Gastrocnemius medialis (tissue), 4 donors: Measurements from ENCODE around the gene HYAL1. TPM values are rescaled to one million over a fixed set of nuclear protein-coding genes. Genes with fewer than 3 reads are reported as not detected.
"Not testable (repeated sequence)": the region's sequence is repeated elsewhere in the genome, so short reads cannot be mapped to it uniquely, and the experiment has no call there.

ENCODE experiments used
- ATAC-seq, 2 donors: fragments of 150-250 bp; one replicate each; pipeline ENCODE4 v1.9.1; 2016
- DNase-seq, 2 donors: peaks; one replicate each; pipeline ENCODE4 v3.0.0-alpha.2; 2019
- H3K27ac ChIP-seq, 4 donors: fragments of 200-600 bp; sonication (generic); 1 replicate in 1 of 4; 2 replicates in 3 of 4; pipeline ENCODE4 v1.5.1; 2016 to 2018; ENCODE audit warnings: mild to moderate bottlenecking in 2 of 4, moderate library complexity in 1 of 4
- H3K27me3 ChIP-seq, 3 donors: fragments of 200-600 bp; sonication (generic) in 2 of 3; 1 replicate in 1 of 3; 2 replicates in 2 of 3; pipeline versions ENCODE4 v1.5.1 to v1.6.0; 2016 to 2019; ENCODE audit warnings: mild to moderate bottlenecking in 1 of 3, moderate library complexity in 1 of 3
- H3K36me3 ChIP-seq, 2 donors: fragments of 200-600 bp; sonication (generic) in 1 of 2; one replicate each; pipeline ENCODE4 v1.5.1; 2017 to 2018
- H3K4me1 ChIP-seq, 2 donors: fragments of 200-600 bp; sonication (generic) in 1 of 2; one replicate each; pipeline ENCODE4 v1.5.1; 2016 to 2017; ENCODE audit warnings: mild to moderate bottlenecking in 2 of 2
- H3K4me3 ChIP-seq, 4 donors: fragments of 200-600 bp; sonication (generic) in 3 of 4; 1 replicate in 1 of 4; 2 replicates in 3 of 4; pipeline ENCODE4 v1.5.1; 2016 to 2019; ENCODE audit warnings: mild to moderate bottlenecking in 2 of 4
- H3K9me3 ChIP-seq, 3 donors: fragments of 200-600 bp; sonication (generic) in 2 of 3; 1 replicate in 1 of 3; 2 replicates in 2 of 3; pipeline ENCODE4 v1.5.1; 2016 to 2019
- POLR2A ChIP-seq, 2 donors: fragments of 450-650 bp; IDR thresholded peaks; one replicate each; pipeline ENCODE4 v1.6.1; 2017; ENCODE audit warnings: antibody characterized with exemption in 2 of 2, mild to moderate bottlenecking in 2 of 2, moderate library complexity in 2 of 2
- in situ Hi-C, 4 donors: fragments of 200-750 bp; cut with MboI; loops; one replicate each; pipeline versions ENCODE4 v1.15.0 to v1.8.0; 2017; ENCODE audit warnings: low sequenced_read_pairs in 4 of 4
- intact Hi-C: fragments of 100-400 bp; cut with DNase I; formaldehyde crosslinking; loops from one replicate; pipeline ENCODE4 v1.15.1; 2023; ENCODE audit warnings: low total_unique reads
- total RNA-seq, 4 donors: library from RNA; depleted of rRNA; stranded (reverse); fragments of >200 nt; gene quantifications; one replicate each; pipeline versions ENCODE4 v1.1.0 to v1.2.3, GENCODE V29; 2016
- TF ChIP-seq, protein P1 (sequence below), 5 experiments: fragments of 450-650 bp in 3 of 5; fragments of 200-600 bp in 2 of 5; sonication (generic) in 2 of 5; IDR thresholded peaks in 4 of 5; conservative IDR thresholded peaks in 1 of 5; 1 replicate in 4 of 5; 2 replicates in 1 of 5; pipeline ENCODE4 v1.5.1; 2016 to 2019; ENCODE audit warnings: antibody characterized with exemption in 5 of 5, mild to moderate bottlenecking in 3 of 5, moderate library complexity in 3 of 5

Gene HYAL1
- total RNA-seq, 4 donors from 2014 or later, result 3.6 to 14.6 (median 9.1) TPM

DNA sequence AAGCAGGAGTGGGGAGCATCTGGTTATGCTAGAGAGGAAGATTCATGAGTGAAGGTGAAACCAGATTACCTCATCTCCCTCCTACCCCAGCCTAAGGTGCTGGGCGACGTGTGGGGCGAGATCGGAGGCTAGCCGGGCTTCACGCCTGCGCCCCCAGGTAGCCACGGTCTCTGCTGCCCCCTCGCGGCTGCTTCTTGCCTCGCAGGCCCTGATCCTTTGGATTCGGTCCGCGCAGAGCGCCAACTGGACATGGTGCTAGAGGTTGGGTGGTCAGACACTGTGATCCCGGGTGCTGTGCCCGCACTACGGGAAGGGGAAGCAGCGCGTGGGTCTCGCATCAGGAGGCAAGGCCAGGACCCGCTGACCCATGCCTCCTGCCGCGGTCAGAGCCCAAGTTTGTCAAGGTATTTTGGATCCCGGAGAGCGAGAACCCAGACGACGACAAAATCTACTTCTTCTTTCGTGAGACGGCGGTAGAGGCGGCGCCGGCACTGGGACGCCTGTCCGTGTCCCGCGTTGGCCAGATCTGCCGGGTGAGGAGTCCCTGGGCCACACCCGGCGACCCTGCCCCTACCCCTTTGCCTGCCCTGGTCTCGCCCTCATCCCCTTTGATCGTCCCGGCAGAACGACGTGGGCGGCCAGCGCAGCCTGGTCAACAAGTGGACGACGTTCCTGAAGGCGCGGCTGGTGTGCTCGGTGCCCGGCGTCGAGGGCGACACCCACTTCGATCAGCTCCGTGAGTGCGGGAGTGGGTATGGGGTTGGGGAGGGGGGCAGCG is 30.3 kb downstream of the HYAL1 start:
- H3K9me3 ChIP-seq, result no peaks in the 10 kb centered on the region
- peak in 1 of 2 donors; percentile 11 for TF ChIP-seq POLR2A (IDR thresholded peaks at IDR 0.05)
- TF ChIP-seq, protein P1, sequence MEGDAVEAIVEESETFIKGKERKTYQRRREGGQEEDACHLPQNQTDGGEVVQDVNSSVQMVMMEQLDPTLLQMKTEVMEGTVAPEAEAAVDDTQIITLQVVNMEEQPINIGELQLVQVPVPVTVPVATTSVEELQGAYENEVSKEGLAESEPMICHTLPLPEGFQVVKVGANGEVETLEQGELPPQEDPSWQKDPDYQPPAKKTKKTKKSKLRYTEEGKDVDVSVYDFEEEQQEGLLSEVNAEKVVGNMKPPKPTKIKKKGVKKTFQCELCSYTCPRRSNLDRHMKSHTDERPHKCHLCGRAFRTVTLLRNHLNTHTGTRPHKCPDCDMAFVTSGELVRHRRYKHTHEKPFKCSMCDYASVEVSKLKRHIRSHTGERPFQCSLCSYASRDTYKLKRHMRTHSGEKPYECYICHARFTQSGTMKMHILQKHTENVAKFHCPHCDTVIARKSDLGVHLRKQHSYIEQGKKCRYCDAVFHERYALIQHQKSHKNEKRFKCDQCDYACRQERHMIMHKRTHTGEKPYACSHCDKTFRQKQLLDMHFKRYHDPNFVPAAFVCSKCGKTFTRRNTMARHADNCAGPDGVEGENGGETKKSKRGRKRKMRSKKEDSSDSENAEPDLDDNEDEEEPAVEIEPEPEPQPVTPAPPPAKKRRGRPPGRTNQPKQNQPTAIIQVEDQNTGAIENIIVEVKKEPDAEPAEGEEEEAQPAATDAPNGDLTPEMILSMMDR (IDR thresholded peaks at IDR 0.05 in 4 of 5, conservative IDR thresholded peaks at IDR 0.05 in 1 of 5), result peak; percentile 97 to 99 (median 99)
- peak overlapping the region; percentile 38 to 56 (median 51) for H3K4me3 ChIP-seq
- in situ Hi-C loops, result loop anchor here in 2 of 4 donors (5.0 to 10.0 kb wide), 2 partner anchors 46 to 48 kb away; no protein-coding TSS in a partner anchor
- peak; percentile 82 to 85 for ATAC-seq
- peak; percentile 68 to 80 for DNase-seq
- peaks cover 17 to 38% of the 10 kb centered on the region in 2 donors for H3K4me1 ChIP-seq
- intact Hi-C loops, result loop anchor here (1.0 kb wide), 3 partner anchors 13 to 81 kb away; no protein-coding TSS in a partner anchor
- no peaks in the 10 kb centered on the region for H3K27me3 ChIP-seq
- peak overlapping the region in 2 of 4 donors; percentile 8 to 15 for H3K27ac ChIP-seq
- no peaks in the 10 kb centered on the region for H3K36me3 ChIP-seq

DNA sequence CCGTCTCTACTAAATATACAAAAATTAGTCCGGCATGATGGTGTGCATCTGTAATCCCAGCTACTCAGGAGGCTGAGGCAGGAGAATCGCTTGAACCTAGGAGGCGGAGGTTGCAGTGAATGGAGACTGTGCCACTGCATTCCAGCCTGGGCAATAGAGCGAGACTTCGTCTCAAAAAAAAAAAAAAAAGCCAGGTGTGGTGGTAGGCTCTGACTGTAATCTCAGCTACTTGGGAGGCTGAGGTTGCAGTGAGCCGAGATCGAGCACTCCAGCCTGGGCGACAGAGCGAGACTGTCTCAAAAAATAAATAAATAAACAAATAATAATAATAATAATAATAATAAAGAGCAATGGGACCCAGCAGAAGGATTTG is 30.9 kb downstream of the HYAL1 start:
- H3K9me3 ChIP-seq, H3K27ac ChIP-seq, ATAC-seq, intact Hi-C loops, DNase-seq, H3K27me3 ChIP-seq, H3K36me3 ChIP-seq: not testable (repeated sequence)
- H3K4me3 ChIP-seq, result peak overlapping the region in 1 of 4 donors; percentile 48
- in situ Hi-C loops, result loop anchor here in 2 of 4 donors (5.0 to 10.0 kb wide), 2 partner anchors 45 to 48 kb away; no protein-coding TSS in a partner anchor
- H3K4me1 ChIP-seq, result peaks cover 21 to 44% of the 10 kb centered on the region in 2 donors

DNA sequence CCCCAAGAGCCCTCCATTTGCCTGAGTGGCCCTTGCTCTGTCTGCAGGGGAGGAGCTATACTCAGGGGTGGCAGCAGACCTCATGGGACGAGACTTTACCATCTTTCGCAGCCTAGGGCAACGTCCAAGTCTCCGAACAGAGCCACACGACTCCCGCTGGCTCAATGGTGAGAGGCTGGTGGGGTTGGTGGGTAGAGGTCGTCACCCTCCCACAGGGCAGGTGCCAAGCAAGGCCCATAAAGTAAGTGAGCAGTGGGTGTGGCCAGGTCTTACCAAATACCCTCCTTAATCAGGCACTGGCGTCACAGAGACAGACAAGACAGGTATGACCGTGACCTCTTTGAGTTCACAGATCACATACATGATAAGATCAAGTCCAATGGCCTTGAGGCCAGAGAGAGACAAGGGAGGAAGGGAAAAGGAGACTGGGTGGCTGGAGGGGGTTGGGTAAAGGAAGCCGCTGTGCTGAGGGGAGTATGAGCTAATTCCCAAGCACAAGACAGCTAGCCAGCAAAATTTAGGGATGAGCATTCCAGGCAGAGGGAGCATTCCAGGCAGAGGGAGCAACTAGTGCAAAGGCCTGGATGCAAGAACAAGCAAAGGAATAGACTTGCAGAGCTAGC is 31.9 kb downstream of the HYAL1 start:
- no peaks in the 10 kb centered on the region for H3K9me3 ChIP-seq
- in situ Hi-C loops (loop anchor here in 2 of 4 donors (5.0 to 10.0 kb wide), 2 partner anchors 44 to 47 kb away; no protein-coding TSS in a partner anchor), intact Hi-C loops (no loop called here)
- H3K27me3 ChIP-seq, result no peaks in the 10 kb centered on the region
- no peak for ATAC-seq
- TF ChIP-seq, protein P1 (IDR thresholded peaks at IDR 0.05 in 4 of 5, conservative IDR thresholded peaks at IDR 0.05 in 1 of 5), result no peak
- TF ChIP-seq POLR2A (IDR thresholded peaks at IDR 0.05), result no peak
- H3K36me3 ChIP-seq, result no peaks in the 10 kb centered on the region
- H3K27ac ChIP-seq, result no peak overlapping the region
- peaks cover 30 to 54% of the 10 kb centered on the region in 2 donors for H3K4me1 ChIP-seq
- no peak for DNase-seq
- H3K4me3 ChIP-seq, result no peak overlapping the region

DNA sequence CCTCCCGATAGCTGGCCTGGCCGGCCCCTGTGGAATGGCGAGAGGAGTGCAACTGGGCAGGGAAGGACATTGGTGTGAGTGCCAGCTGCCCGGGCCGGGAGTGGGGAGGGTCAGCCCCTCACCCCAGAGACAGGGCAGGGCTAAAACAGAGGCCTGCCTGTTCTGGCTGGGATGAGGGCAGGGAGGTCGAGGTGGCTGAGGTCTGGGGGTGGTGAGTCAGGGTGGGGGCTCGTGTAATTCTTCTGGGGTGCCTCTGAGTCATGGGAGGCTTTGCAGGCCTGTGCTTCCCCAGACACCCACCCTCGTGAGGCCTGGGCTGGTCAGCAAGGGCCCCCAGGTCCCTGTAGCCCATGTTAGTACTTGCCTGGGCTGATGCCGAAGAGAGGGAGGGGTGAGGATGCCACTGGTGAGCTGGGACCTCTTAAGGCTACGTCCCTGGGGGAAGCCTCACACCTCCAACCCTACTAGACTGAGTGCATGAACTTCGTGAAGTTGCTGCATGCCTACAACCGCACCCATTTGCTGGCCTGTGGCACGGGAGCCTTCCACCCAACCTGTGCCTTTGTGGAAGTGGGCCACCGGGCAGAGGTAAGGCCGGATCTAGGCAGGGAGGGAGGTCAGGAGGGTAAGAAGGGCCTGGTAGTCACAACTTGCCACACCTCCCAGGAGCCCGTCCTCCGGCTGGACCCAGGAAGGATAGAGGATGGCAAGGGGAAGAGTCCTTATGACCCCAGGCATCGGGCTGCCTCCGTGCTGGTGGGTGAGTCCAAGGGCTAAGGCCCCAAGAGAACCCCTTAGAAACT is 32.8 kb downstream of the HYAL1 start:
- intact Hi-C loops, result no loop called here
- H3K9me3 ChIP-seq, result no peaks in the 10 kb centered on the region
- no peak overlapping the region for H3K4me3 ChIP-seq
- peaks cover 33 to 62% of the 10 kb centered on the region in 2 donors for H3K4me1 ChIP-seq
- ATAC-seq (no peak), DNase-seq (no peak)
- H3K36me3 ChIP-seq, result no peaks in the 10 kb centered on the region
- in situ Hi-C loops, result loop anchor here in 2 of 4 donors (5.0 to 10.0 kb wide), 2 partner anchors 43 to 46 kb away; no protein-coding TSS in a partner anchor
- no peaks in the 10 kb centered on the region for H3K27me3 ChIP-seq
- H3K27ac ChIP-seq, result peak overlapping the region in 1 of 4 donors; percentile 27
- no peak for TF ChIP-seq POLR2A (IDR thresholded peaks at IDR 0.05)
- TF ChIP-seq, protein P1 (IDR thresholded peaks at IDR 0.05 in 4 of 5, conservative IDR thresholded peaks at IDR 0.05 in 1 of 5), result no peak
